Neural progenitor cell (in vitro differentiated cells): ENCODE results near the gene COL8A1.

Source experiments
- EZH2 ChIP-seq: fragments of 200-600 bp; sonication (generic); IDR thresholded peaks from 2 replicates; pipeline ENCODE4 v1.6.1; 2017; ENCODE audit warnings: antibody characterized with exemption, mild to moderate bottlenecking, moderate library complexity
- EZH2phosphoT487 ChIP-seq: fragments of 200-600 bp; sonication (generic); IDR thresholded peaks from 2 replicates; pipeline ENCODE4 v1.6.1; 2017; ENCODE audit warnings: antibody characterized with exemption
- TF ChIP-seq, protein P1 (sequence below): fragments of 200-600 bp; sonication (generic); IDR thresholded peaks from 2 replicates; pipeline ENCODE4 v1.5.1; 2017; ENCODE audit warnings: antibody characterized with exemption, mild to moderate bottlenecking

DNA sequence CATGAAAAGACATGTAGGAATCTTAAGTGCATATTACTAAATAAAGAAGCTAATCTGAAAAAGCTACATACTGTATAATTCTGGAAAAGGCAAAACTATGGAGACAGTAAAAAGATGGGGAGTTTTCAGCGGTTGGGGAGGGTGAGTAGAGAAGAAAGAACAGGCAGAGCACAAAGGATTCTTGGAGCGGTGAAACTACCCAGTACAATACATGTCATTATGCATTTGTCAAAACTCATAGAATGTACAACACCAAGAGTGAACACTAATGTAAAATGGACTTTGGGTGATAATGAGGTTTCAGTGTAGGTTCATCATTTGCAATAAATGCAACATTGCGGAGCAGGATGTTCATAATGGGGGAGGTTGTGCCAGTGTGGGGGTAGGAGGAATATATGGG, 133.8 kb downstream of the COL8A1 start:
- TF ChIP-seq, protein P1, sequence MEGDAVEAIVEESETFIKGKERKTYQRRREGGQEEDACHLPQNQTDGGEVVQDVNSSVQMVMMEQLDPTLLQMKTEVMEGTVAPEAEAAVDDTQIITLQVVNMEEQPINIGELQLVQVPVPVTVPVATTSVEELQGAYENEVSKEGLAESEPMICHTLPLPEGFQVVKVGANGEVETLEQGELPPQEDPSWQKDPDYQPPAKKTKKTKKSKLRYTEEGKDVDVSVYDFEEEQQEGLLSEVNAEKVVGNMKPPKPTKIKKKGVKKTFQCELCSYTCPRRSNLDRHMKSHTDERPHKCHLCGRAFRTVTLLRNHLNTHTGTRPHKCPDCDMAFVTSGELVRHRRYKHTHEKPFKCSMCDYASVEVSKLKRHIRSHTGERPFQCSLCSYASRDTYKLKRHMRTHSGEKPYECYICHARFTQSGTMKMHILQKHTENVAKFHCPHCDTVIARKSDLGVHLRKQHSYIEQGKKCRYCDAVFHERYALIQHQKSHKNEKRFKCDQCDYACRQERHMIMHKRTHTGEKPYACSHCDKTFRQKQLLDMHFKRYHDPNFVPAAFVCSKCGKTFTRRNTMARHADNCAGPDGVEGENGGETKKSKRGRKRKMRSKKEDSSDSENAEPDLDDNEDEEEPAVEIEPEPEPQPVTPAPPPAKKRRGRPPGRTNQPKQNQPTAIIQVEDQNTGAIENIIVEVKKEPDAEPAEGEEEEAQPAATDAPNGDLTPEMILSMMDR = no peak
- TF ChIP-seq EZH2 (no peak), EZH2phosphoT487 (no peak)
